ENCODE results near the gene S1PR5. TPM values are rescaled to one million over a fixed set of nuclear protein-coding genes. Genes with fewer than 3 reads are reported as not detected.

S1PR5 gene
- total RNA-seq, 1 experiment from 2014 or later = 0.57 TPM

GRCh38 chr19:10517760-10518443 is 655 bp upstream of the S1PR5 start:
- no peak for TF ChIP-seq CTCF (IDR thresholded peaks at IDR 0.05; ENCODE audit: insufficient read depth in 1 of 2, low read depth in 1 of 2, low read length in 1 of 2, severe bottlenecking in 1 of 2, unreplicated experiment in 1 of 2)
- ChIA-PET CTCF (interaction anchor here (0.7 kb wide), 1 partner anchor 63 kb away, joined by 5 read pairs; no protein-coding TSS in a partner anchor), POLR2A (interaction anchor here (0.9 kb wide), 1 partner anchor 23 kb away, joined by 5 read pairs; no protein-coding TSS in a partner anchor)
- peaks cover 8% of the 10 kb centered on the region for H3K4me1 Mint-ChIP-seq (ENCODE audit: low read depth, unreplicated experiment)
- no peaks in the 10 kb centered on the region for H3K36me3 Mint-ChIP-seq (ENCODE audit: insufficient read depth, unreplicated experiment)
- intact Hi-C loops (cut with micrococcal nuclease; ENCODE audit: unreplicated experiment) = no loop called here
- H3K27me3 Mint-ChIP-seq (ENCODE audit: insufficient read depth, unreplicated experiment) = peaks cover 5% of the 10 kb centered on the region
- no peak overlapping the region for H3K27ac Mint-ChIP-seq (ENCODE audit: unreplicated experiment)
- DNase-seq = peak in 1 of 2 experiments; percentile 55
- no peaks in the 10 kb centered on the region for H3K9me3 Mint-ChIP-seq (ENCODE audit: unreplicated experiment)
- H3K4me1 ChIP-seq = peaks cover 7% of the 10 kb centered on the region; the same call in 1 of the 2 replicates
- H3K4me3 Mint-ChIP-seq (ENCODE audit: unreplicated experiment) = peak overlapping the region; percentile 72
- H3K4me3 ChIP-seq (ENCODE audit: low read depth, low read length) = peak overlapping the region; percentile 51
- H3K9me3 ChIP-seq = no peaks in the 10 kb centered on the region
- H3K27me3 ChIP-seq (replicated peaks; ENCODE audit: control insufficient read depth, insufficient read depth, low read length) = no peaks in the 10 kb centered on the region
- H3K36me3 ChIP-seq (ENCODE audit: control insufficient read depth, insufficient read depth, low read length) = no peaks in the 10 kb centered on the region
- no TSS peak for BruUV-seq (replicated peaks)

GRCh38 chr19:10516671-10517286 is 468 bp downstream of the S1PR5 start:
- POLR2A ChIA-PET = interaction anchor here (0.9 kb wide), 1 partner anchor 25 kb away, joined by 5 read pairs; no protein-coding TSS in a partner anchor
- CTCF ChIA-PET = interaction anchor here (0.7 kb wide), 1 partner anchor 128 kb away, joined by 6 read pairs; no protein-coding TSS in a partner anchor
- BruUV-seq (replicated peaks) = no TSS peak

More at GRCh38 chr19:10516671-10517286, 468 bp downstream of the S1PR5 start:
- no peak for TF ChIP-seq CTCF (IDR thresholded peaks at IDR 0.05; ENCODE audit: insufficient read depth in 1 of 2, low read depth in 1 of 2, low read length in 1 of 2, severe bottlenecking in 1 of 2, unreplicated experiment in 1 of 2)
- Mint-ChIP-seq H3K9me3 (ENCODE audit: unreplicated experiment) (no peaks in the 10 kb centered on the region), H3K4me1 (ENCODE audit: low read depth, unreplicated experiment) (peaks cover 8% of the 10 kb centered on the region), H3K36me3 (ENCODE audit: insufficient read depth, unreplicated experiment) (no peaks in the 10 kb centered on the region), H3K27ac (ENCODE audit: unreplicated experiment) (no peak overlapping the region), H3K27me3 (ENCODE audit: insufficient read depth, unreplicated experiment) (peaks cover 5% of the 10 kb centered on the region), H3K4me3 (ENCODE audit: unreplicated experiment) (peak overlapping the region; percentile 67)
- DNase-seq = no peak
- Histone ChIP-seq H3K4me1 (peaks cover 7% of the 10 kb centered on the region; the same call in 1 of the 2 replicates), H3K36me3 (ENCODE audit: control insufficient read depth, insufficient read depth, low read length) (no peaks in the 10 kb centered on the region), H3K9me3 (no peaks in the 10 kb centered on the region), H3K27me3 (replicated peaks; ENCODE audit: control insufficient read depth, insufficient read depth, low read length) (no peaks in the 10 kb centered on the region), H3K4me3 (ENCODE audit: low read depth, low read length) (peak overlapping the region; percentile 51)
- intact Hi-C loops (cut with micrococcal nuclease; ENCODE audit: unreplicated experiment) = no loop called here

All from Caco-2 (cell line).